Activated CD8-positive, alpha-beta memory T cell treated with anti-CD3 and anti-CD28 coated beads, Interleukin-2, amount 50 U/mL, for 1 hour (primary cell): ENCODE data around the gene PYGO2.

Source experiments
- DNase-seq: peaks from one replicate; pipeline ENCODE4 v3.0.0-alpha.2; 2020; ENCODE audit errors: extremely low read depth

The PYGO2 gene

GRCh38 chr1:154961207-154962155, at the start of gene PYGO2:
Gene PYGO2 (minus strand): TSS chr1:154961782. CDS start chr1:154961576, 206 bp downstream.
- peak; percentile 36 for DNase-seq

GRCh38 chr1:155011004-155011416, 49.4 kb upstream of the PYGO2 start:
- no peak for DNase-seq

GRCh38 chr1:155010211-155010918, 48.8 kb upstream of the PYGO2 start:
- DNase-seq: no peak

- DNase-seq: no peak
Observed at GRCh38 chr1:155009742-155010141, 48.2 kb upstream of the PYGO2 start.

- DNase-seq: no peak
Observed at GRCh38 chr1:155009221-155009711, 47.7 kb upstream of the PYGO2 start.

- DNase-seq: no peak
Observed at GRCh38 chr1:155008015-155008941, 46.7 kb upstream of the PYGO2 start.

- DNase-seq: no peak
Observed at GRCh38 chr1:155007251-155007828, 45.8 kb upstream of the PYGO2 start.

GRCh38 chr1:155006601-155007101, 45.1 kb upstream of the PYGO2 start:
- DNase-seq: no peak

GRCh38 chr1:155005076-155006011, 43.8 kb upstream of the PYGO2 start:
- DNase-seq: no peak

- no peak for DNase-seq
Observed at GRCh38 chr1:155004352-155005075, 42.9 kb upstream of the PYGO2 start.

GRCh38 chr1:155003766-155004351, 42.3 kb upstream of the PYGO2 start:
- DNase-seq: no peak

- DNase-seq: no peak
Observed at GRCh38 chr1:155003227-155003765, 41.7 kb upstream of the PYGO2 start.

GRCh38 chr1:155002464-155003226, 41.1 kb upstream of the PYGO2 start, which contains the start of gene ZBTB7B:
Gene ZBTB7B (plus strand): TSS chr1:155002802. CDS start chr1:155014661, 11,859 bp downstream.
- no peak for DNase-seq

GRCh38 chr1:155001675-155002463, 40.3 kb upstream of the PYGO2 start:
- DNase-seq: peak; percentile 93

- no peak for DNase-seq
Observed at GRCh38 chr1:155001425-155001674, 39.8 kb upstream of the PYGO2 start.

GRCh38 chr1:155000726-155001424, 39.3 kb upstream of the PYGO2 start:
- DNase-seq: peak; percentile 49

- no peak for DNase-seq
Observed at GRCh38 chr1:155000411-155000725, 38.8 kb upstream of the PYGO2 start.
